HG03460 (cell line): Measurements from ENCODE around the gene AGO3.

Experiments used
- ATAC-seq: cut with Tn5 transposase; IDR thresholded peaks from one replicate; pipeline ENCODE4 v1.9.1; 2021; ENCODE audit not compliant: unreplicated experiment

The AGO3 gene

GRCh38 chr1:36094621-36095061 is 163.7 kb downstream of the AGO3 start:
- ATAC-seq, result no peak

GRCh38 chr1:36095760-36096405 is 165.0 kb downstream of the AGO3 start:
- ATAC-seq, result no peak

DNA sequence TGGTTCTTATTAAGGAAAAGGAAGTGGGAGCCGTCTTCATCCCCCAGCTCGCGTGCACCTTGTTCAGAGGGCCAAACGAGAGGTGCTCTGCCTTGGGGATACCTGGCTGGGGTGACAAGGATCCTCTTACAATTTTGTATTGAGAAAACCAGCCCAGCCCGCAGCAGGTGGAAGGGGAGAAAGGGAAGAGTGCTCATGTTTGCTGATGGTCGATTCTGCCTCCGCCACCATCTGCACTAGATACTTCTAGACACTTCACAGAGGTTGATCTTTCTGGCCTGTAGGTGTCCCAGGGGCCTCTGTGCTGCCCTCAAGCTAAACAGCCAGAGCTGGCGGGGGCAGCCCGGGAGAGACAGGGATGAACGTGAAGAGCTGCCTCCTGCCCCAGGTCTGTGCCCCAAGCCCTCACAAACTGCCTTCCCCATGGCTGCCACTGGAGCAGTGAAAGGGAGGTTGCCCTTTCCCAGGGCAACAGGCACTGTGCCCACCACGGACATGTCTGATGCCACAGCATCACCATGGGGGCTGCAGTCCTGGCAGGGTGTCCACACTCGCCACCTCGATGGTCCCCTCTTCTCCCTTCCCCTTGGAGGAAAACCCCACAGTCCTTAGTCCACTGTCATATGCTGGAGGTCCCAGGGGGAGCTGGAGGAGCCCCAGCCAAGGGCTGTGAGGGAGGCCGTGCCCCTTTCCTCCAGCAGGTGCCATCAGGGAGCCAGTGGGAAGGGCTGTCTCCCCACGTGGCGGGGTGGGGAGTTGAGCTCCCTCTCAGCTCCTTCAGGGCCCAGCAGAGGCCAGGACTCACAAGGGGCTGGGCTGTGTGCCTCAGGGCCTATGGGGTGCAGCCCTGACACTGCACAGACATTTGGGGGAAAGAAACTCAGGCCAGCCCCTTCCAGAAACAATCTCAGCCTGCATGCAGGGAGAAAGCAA is 165.9 kb downstream of the AGO3 start:
- ATAC-seq, result no peak

GRCh38 chr1:36097693-36098585 is 167.0 kb downstream of the AGO3 start:
- no peak for ATAC-seq

DNA sequence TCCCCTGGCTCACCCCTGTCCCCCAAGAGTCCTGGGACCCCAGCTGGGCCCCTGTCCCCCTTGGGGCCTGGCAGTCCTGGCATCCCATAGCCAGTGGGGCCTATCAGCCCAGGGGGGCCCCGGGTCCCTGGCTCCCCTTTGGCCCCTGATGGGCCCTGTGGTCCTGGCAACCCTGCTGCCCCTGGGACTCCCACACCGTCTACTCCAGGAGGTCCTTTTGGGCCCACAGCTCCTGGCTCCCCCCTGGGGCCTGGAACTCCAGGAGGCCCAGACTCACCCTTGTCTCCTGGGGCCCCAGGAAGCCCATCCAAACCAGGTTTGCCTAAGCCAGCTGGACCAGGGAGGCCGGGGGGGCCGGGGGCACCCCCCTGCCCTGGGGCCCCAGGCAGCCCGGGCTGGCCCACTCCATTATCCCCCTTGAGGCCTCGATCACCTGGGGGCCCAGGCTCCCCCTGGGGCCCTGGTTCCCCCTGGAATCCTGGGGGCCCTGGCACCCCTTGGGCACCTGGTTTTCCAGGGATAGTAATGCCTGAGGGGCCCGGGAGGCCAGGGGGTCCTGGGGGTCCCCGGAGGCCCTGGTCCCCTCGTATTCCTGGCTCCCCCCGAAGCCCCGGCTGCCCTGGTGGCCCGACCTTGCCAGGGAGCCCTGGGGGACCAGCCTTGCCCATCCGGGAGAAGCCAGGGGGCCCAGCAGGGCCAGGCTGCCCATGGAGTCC is 167.9 kb downstream of the AGO3 start:
- no peak for ATAC-seq

- no peak for ATAC-seq
These were observed 168.9 kb downstream of the AGO3 start for GRCh38 chr1:36099681-36100341.

DNA sequence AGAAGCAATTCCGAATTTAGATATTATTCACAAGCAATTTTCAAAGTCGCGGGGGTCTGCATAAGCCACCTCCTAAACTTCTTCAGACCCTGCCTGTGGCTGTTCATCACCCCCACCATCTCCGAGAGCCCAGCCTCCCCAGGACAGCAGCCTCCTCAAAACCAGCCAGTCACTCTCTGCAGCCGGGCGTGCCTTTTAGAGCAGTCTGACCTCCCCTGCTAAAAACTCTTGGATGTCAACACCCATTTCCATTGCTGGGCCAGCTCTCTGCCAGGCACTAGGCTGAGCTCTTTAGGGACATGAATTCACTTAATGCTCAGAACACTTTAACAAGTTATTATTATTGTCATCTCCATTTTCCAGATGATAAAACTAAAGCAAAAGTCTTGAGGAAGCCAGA is 169.5 kb downstream of the AGO3 start:
- ATAC-seq, result no peak

DNA sequence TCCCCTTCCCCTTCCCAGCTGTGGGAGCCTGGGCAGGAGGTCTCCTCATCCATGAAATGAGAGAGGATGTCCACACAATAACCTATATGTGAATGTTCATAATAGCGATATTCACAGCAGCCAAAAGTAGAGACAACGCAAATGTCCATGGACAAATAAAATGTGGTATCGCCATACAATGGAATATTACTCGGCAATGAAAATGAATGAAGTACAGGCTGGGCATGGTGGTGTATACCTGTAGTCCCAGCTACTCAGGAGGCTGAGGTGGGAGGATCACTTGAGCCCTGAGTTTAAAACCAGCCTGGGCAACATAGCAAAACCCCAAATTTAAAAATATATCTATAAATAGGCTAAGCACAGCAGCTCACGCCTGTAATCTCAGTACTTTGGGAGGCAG is 170.6 kb downstream of the AGO3 start:
- no peak for ATAC-seq

DNA sequence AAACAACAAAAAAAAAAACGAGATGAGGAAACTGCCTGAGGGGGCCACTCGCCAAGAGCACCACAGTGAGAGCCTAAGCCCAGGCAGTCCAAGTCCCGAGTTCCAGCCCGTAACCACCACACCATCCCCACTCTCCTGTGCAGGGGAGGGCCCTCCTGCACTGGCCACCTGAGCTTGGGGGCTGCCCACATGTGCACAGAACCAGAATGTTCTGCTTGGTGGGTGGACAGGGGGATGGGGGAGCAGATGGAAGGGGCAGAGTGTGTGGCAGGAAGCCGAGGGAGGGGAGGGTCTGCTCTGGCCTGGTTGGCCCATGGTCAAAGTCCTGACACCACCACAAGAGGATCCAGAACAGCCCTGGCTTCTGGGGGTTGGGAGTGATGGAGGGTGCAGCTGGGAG is 175.4 kb downstream of the AGO3 start:
- ATAC-seq, result no peak

- ATAC-seq, result no peak
These were observed 176.5 kb downstream of the AGO3 start for GRCh38 chr1:36107394-36107793.

- ATAC-seq, result no peak
These were observed 177.4 kb downstream of the AGO3 start for GRCh38 chr1:36108314-36108713.

DNA sequence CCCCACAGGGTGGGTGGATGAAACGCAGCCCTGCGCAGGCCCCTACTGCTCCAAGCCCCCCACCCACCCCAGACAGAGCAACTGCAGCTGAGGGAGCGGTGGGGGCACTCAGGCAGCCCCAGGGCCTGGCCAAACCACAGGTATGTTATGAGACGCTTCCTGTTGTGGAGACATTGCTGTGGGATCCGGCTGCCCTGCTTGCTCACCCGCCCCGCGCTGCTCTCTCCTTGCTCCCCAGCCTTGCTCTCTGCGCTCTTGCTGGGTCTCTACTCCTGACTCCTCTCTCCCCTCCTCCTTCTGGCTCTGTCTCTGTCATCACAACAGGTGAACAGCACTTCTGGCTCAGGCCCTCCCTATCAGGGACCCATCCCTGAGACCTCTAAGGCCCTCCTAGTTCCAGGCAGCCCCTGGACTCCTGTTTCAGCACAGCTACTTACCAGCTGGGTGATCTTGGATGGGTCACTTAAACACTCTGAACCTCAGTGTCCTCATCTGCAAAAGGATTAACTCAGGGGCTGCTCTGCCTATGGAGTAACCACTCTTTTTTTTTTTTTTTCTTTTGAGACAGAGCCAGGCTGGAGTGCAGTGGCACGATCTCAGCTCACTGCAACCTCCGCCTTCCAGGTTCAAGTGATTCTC is 178.3 kb downstream of the AGO3 start:
- ATAC-seq, result no peak

DNA sequence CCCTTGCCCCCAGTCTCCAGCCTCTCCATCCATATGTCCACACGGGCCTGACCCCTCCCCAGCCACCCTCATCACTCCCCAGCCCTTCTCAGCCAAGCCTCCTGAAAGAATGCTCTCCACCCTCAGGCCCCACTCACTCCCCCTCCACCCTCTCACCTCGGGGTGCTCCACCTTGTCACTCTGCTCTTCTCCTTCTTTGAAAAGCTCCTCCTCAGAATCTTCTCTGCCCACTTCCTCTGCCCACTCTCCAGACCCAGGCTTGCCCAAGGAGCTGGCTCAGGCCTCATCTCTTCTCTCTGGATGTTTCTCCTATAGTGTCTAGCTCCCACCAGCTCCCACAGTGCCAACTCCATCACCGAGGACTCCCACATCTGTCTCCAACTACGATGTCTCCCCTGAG is 180.2 kb downstream of the AGO3 start:
- no peak for ATAC-seq

- no peak for ATAC-seq
These were observed 181.9 kb downstream of the AGO3 start for GRCh38 chr1:36112823-36113222.

- ATAC-seq, result no peak
These were observed 183.5 kb downstream of the AGO3 start for GRCh38 chr1:36114371-36114770.

- ATAC-seq, result no peak
These were observed 184.3 kb downstream of the AGO3 start for GRCh38 chr1:36115200-36115669.

- no peak for ATAC-seq
These were observed 185.0 kb downstream of the AGO3 start for GRCh38 chr1:36115931-36116330.

DNA sequence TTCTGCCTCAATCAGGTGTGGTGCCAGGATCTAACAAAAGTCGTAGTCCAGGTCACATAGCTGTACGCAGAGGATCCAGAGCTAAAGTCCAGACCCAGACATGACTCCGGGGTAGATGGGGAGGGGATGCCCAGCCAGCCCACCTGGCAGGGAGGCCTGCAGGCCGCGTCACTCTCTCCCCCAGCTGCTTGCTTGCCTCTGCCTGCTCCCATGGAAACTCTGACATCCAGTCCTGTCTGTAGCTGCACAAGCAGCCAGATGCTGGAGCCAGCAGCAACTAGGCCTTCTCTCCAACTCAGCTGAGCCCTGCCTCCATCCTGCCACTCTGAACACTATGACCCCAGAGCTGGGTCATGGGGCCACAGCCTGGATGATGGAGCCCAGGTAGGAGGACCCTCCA is 186.0 kb downstream of the AGO3 start:
- ATAC-seq, result no peak

- ATAC-seq, result no peak
These were observed 187.7 kb downstream of the AGO3 start for GRCh38 chr1:36118447-36119204.
